Hepatocyte (in vitro differentiated cells): Measurements from ENCODE around the gene AMBRA1. TPM values are rescaled to one million over a fixed set of nuclear protein-coding genes. Genes with fewer than 3 reads are reported as not detected.

ENCODE experiments used
- DNase-seq: peaks from one replicate; pipeline ENCODE4 v3.0.0-alpha.2; 2016; ENCODE audit warnings: low spot score
- H2AFZ ChIP-seq: fragments of 200-600 bp; sonication (generic); 2 replicates; pipeline ENCODE4 v1.6.0; 2016; ENCODE audit warnings: antibody characterized with exemption, mild to moderate bottlenecking
- H3K27ac ChIP-seq: fragments of 200-600 bp; sonication (generic); 2 replicates; pipeline ENCODE4 v1.5.1; 2016; ENCODE audit warnings: mild to moderate bottlenecking
- H3K27me3 ChIP-seq: fragments of 200-600 bp; sonication (generic); 2 replicates; pipeline ENCODE4 v1.6.1; 2016
- H3K36me3 ChIP-seq: fragments of 200-600 bp; sonication (generic); replicated peaks from 2 replicates; pipeline ENCODE4 v1.5.1; 2016; ENCODE audit warnings: low read depth; ENCODE audit not compliant: insufficient read depth
- H3K4me1 ChIP-seq: fragments of 200-600 bp; sonication (generic); 2 replicates; pipeline ENCODE4 v1.5.1; 2016; ENCODE audit warnings: mild to moderate bottlenecking, moderate library complexity; ENCODE audit not compliant: insufficient read depth
- H3K4me2 ChIP-seq: fragments of 200-600 bp; sonication (generic); 2 replicates; pipeline ENCODE4 v1.6.0; 2016
- H3K4me3 ChIP-seq: fragments of 200-600 bp; sonication (generic); 2 replicates; pipeline ENCODE4 v1.5.1; 2016; ENCODE audit warnings: mild to moderate bottlenecking
- H3K79me2 ChIP-seq: fragments of 200-600 bp; sonication (generic); 2 replicates; pipeline ENCODE4 v1.6.0; 2017; ENCODE audit warnings: mild to moderate bottlenecking
- H3K9me2 ChIP-seq: fragments of 200-600 bp; sonication (generic); replicated peaks from 2 replicates; pipeline ENCODE4 v1.6.0; 2017; ENCODE audit warnings: mild to moderate bottlenecking; ENCODE audit not compliant: insufficient read depth
- H3K9me3 ChIP-seq: fragments of 200-600 bp; sonication (generic); 2 replicates; pipeline ENCODE4 v1.5.1; 2016; ENCODE audit warnings: low read depth, mild to moderate bottlenecking
- H4K20me1 ChIP-seq: fragments of 200-600 bp; sonication (generic); 2 replicates; pipeline ENCODE4 v1.6.0; 2016; ENCODE audit warnings: mild to moderate bottlenecking; ENCODE audit not compliant: insufficient read depth, poor library complexity, severe bottlenecking
- CTCF ChIP-seq: fragments of 200-600 bp; sonication (generic); IDR thresholded peaks from 2 replicates; pipeline ENCODE4 v1.5.1; 2016; ENCODE audit warnings: antibody characterized with exemption, mild to moderate bottlenecking; ENCODE audit not compliant: poor library complexity
- EZH2 ChIP-seq: fragments of 200-600 bp; sonication (generic); IDR thresholded peaks from 2 replicates; pipeline ENCODE4 v1.6.1; 2016; ENCODE audit warnings: antibody characterized with exemption, mild to moderate bottlenecking, borderline replicate concordance
- EZH2phosphoT487 ChIP-seq: fragments of 200-600 bp; sonication (generic); IDR thresholded peaks from one replicate; pipeline ENCODE4 v1.6.1; 2018; ENCODE audit warnings: antibody characterized with exemption, mild to moderate bottlenecking, low read depth, moderate library complexity; ENCODE audit not compliant: unreplicated experiment, severe bottlenecking
- WGBS: methylation state at CpG from one replicate; pipeline ENCODE4 v1.1.6; 2016; ENCODE audit warnings: low lambda C conversion rate; ENCODE audit errors: missing lambda C conversion rate; 5-methylcytosine and 5-hydroxymethylcytosine counted together
- polyA plus RNA-seq: library from polyadenylated mRNA; unstranded; fragments of >200 nt; fragmentation: Nextera tagmentation; extraction: Ambion mirVana; gene quantifications from 2 replicates; pipeline ENCODE4 v1.2.1, GENCODE V29; 2016
- total RNA-seq: library from RNA; depleted of rRNA; stranded (reverse); fragments of >200 nt; gene quantifications from 2 replicates; pipeline ENCODE4 v1.2.3, GENCODE V29; 2014

AMBRA1 gene
- total and polyA plus RNA-seq, 2 experiments from 2014 or later: 7.2 to 31.2 TPM

DNA sequence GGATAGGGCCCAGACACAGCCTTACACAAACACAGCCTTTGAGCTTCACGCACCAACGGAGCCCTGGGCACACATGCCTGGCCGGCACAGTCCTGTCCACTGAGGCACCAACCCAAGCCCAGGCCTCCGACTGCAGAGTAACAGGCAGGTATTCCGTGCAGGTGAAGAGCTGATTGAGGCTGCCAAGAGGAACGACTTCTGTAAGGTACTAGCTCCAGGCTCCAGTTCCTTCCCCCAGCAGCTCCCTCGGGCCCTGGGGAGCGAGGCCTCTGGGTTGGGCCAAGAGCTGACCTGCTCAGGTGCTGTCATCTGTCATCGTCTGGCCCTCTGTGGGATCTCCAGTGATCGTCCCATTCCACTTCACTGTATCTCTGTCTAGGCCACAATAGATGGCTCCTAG lies 215.5 kb downstream of the AMBRA1 start:
- Histone ChIP-seq H3K9me3 (no peaks in the 10 kb centered on the region), H3K4me1 (peaks cover 27% of the 10 kb centered on the region), H3K9me2 (no peaks in the 10 kb centered on the region), H3K27ac (no peak overlapping the region), H3K4me2 (no peak overlapping the region), H3K4me3 (no peak overlapping the region), H3K36me3 (no peaks in the 10 kb centered on the region), H3K79me2 (peaks cover 13% of the 10 kb centered on the region), H2AFZ (no peak overlapping the region), H4K20me1 (peaks cover 4% of the 10 kb centered on the region), H3K27me3 (no peaks in the 10 kb centered on the region)
- TF ChIP-seq EZH2phosphoT487 (no peak), EZH2 (no peak), CTCF (no peak)
- WGBS: 81% methylated on average over 10 of the region's 10 CpGs
- DNase-seq: no peak

DNA sequence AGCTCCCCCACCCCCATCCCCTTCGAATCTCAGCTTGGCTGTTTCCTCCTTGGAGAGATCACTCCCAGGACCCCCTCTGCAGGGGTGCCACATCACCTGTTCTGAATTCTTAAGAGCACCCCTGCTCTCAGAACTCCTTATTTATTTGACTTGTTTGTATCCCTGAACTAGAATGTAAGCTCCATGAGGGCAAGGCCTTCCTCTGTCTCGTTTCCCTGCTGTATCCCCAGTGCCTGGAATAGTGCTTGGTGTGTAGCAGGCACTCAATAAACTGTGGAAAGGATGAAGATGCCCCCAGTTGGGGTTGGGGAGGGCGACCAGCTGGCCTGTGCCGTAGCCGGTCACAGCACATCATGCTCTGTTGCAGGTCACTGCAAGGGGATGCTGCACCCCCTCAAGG lies 216.0 kb downstream of the AMBRA1 start:
- no peaks in the 10 kb centered on the region for H3K27me3 ChIP-seq
- TF ChIP-seq EZH2 (no peak), CTCF (no peak), EZH2phosphoT487 (no peak)
- peaks cover 8% of the 10 kb centered on the region for H3K79me2 ChIP-seq
- WGBS: 97% methylated on average over 5 of the region's 5 CpGs
- no peaks in the 10 kb centered on the region for H3K36me3 ChIP-seq
- H3K9me3 ChIP-seq: no peaks in the 10 kb centered on the region
- H3K27ac ChIP-seq: no peak overlapping the region
- H3K9me2 ChIP-seq: no peaks in the 10 kb centered on the region
- no peak for DNase-seq
- peaks cover 25% of the 10 kb centered on the region for H3K4me1 ChIP-seq
- H3K4me3 ChIP-seq: no peak overlapping the region
- H2AFZ ChIP-seq: no peak overlapping the region
- H3K4me2 ChIP-seq: no peak overlapping the region
- no peaks in the 10 kb centered on the region for H4K20me1 ChIP-seq

DNA sequence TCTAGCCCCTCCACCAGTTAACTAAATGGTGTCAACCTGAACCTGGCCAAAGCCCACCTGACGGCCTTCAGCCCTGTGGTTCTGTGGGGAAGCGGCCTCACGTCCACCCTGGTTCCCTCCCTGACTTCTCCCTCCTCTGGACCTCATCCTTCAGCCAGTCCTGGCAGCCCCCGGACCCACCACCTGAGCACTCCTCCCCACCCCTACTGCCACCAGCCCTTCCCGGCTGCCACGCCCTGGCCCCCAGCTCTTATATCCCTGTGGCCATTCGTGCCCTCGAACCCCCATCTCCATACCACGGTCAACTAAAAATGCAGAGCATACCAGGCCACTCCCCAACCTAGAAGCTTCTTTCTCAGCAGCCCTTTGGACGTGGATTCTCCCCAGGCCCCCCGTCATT lies 216.5 kb downstream of the AMBRA1 start:
- Histone ChIP-seq H3K27ac (no peak overlapping the region), H3K27me3 (no peaks in the 10 kb centered on the region), H3K4me2 (no peak overlapping the region), H3K4me1 (peaks cover 20% of the 10 kb centered on the region), H4K20me1 (no peaks in the 10 kb centered on the region), H3K4me3 (no peak overlapping the region), H2AFZ (no peak overlapping the region), H3K36me3 (no peaks in the 10 kb centered on the region), H3K79me2 (peaks cover 3% of the 10 kb centered on the region), H3K9me3 (no peaks in the 10 kb centered on the region), H3K9me2 (no peaks in the 10 kb centered on the region)
- no peak for DNase-seq
- TF ChIP-seq EZH2phosphoT487 (no peak), CTCF (no peak), EZH2 (no peak)
- WGBS: 94% methylated on average over 10 of the region's 11 CpGs
